Upper lobe of left lung (tissue), 6 donors: ENCODE data around the gene CPM. TPM values are rescaled to one million over a fixed set of nuclear protein-coding genes. Genes with fewer than 3 reads are reported as not detected.
A peak's percentile ranks its signal among the peaks of the same experiment; 100 is the strongest.

ENCODE experiments used
- ATAC-seq, 2 donors: fragments of 200-7000 bp; cut with Tn5 transposase; one replicate each; pipeline ENCODE4 v1.9.1; 2022; ENCODE audit warnings: mild to moderate bottlenecking in 2 of 2, moderate library complexity in 2 of 2; ENCODE audit not compliant: low FRiP score in 2 of 2
- DNase-seq, 2 donors: peaks; one replicate each; pipeline ENCODE4 v3.0.0-alpha.2; 2019 to 2020
- H3K27ac ChIP-seq, 4 donors: fragments of 200-600 bp; sonication (generic); one replicate each; pipeline ENCODE4 v1.5.1; 2016 to 2019
- H3K27me3 ChIP-seq, 4 donors: fragments of 200-600 bp; sonication (generic); one replicate each; pipeline ENCODE4 v1.5.1; 2017 to 2019
- H3K36me3 ChIP-seq, 4 donors: fragments of 200-600 bp; sonication (generic); one replicate each; pipeline ENCODE4 v1.5.1; 2016 to 2019
- H3K4me1 ChIP-seq, 4 donors: fragments of 200-600 bp; sonication (generic); one replicate each; pipeline ENCODE4 v1.5.1; 2018 to 2019
- H3K4me3 ChIP-seq, 4 donors: fragments of 200-600 bp; sonication (generic); one replicate each; pipeline ENCODE4 v1.5.1; 2017 to 2019; ENCODE audit warnings: mild to moderate bottlenecking in 2 of 4, moderate library complexity in 1 of 4
- H3K9me3 ChIP-seq, 4 donors: fragments of 200-600 bp; sonication (generic); one replicate each; pipeline ENCODE4 v1.5.1; 2018 to 2019
- EP300 ChIP-seq, 4 donors: sonication (generic); formaldehyde crosslinking; IDR thresholded peaks; one replicate each; pipeline ENCODE4 v1.5.1; 2017; ENCODE audit warnings: antibody characterized with exemption in 4 of 4, control low read depth in 2 of 4
- POLR2A ChIP-seq, 4 donors: fragments of 450-650 bp; IDR thresholded peaks; one replicate each; pipeline ENCODE4 v1.5.1; 2016 to 2017; ENCODE audit warnings: antibody characterized with exemption in 4 of 4, mild to moderate bottlenecking in 2 of 4
- POLR2AphosphoS5 ChIP-seq, 2 donors: sonication (generic); formaldehyde crosslinking; IDR thresholded peaks; one replicate each; pipeline ENCODE4 v1.5.1; 2017; ENCODE audit warnings: antibody characterized with exemption in 2 of 2
- WGBS, 2 donors: methylation state at CpG; one replicate each; pipeline ENCODE4 v1.1.5; 2017 to 2018; 5-methylcytosine and 5-hydroxymethylcytosine counted together
- total RNA-seq, 6 donors: library from RNA; depleted of rRNA in 4 of 6; stranded (reverse); fragments of >200 nt in 4 of 6; gene quantifications; one replicate each; pipeline versions ENCODE4 v1.1.0 to v1.2.1, GENCODE V29; 2016 to 2021
- TF ChIP-seq, protein P1 (sequence below), 6 experiments: fragments of 450-650 bp in 4 of 6; fragments of 200-600 bp in 2 of 6; sonication (generic) in 2 of 6; IDR thresholded peaks; one replicate each; pipeline ENCODE4 v1.5.1; 2016 to 2019; ENCODE audit warnings: antibody characterized with exemption in 6 of 6
- donor health status: DM: no; HTN: no; CAD: no; lungs with moderate emphysema.
- donor health status: DM: no; HTN: yes; CAD: no; lungs with severe emphysema.

The CPM gene
- total RNA-seq, 6 donors from 2014 or later, result 143 to 393 (median 303) TPM

DNA sequence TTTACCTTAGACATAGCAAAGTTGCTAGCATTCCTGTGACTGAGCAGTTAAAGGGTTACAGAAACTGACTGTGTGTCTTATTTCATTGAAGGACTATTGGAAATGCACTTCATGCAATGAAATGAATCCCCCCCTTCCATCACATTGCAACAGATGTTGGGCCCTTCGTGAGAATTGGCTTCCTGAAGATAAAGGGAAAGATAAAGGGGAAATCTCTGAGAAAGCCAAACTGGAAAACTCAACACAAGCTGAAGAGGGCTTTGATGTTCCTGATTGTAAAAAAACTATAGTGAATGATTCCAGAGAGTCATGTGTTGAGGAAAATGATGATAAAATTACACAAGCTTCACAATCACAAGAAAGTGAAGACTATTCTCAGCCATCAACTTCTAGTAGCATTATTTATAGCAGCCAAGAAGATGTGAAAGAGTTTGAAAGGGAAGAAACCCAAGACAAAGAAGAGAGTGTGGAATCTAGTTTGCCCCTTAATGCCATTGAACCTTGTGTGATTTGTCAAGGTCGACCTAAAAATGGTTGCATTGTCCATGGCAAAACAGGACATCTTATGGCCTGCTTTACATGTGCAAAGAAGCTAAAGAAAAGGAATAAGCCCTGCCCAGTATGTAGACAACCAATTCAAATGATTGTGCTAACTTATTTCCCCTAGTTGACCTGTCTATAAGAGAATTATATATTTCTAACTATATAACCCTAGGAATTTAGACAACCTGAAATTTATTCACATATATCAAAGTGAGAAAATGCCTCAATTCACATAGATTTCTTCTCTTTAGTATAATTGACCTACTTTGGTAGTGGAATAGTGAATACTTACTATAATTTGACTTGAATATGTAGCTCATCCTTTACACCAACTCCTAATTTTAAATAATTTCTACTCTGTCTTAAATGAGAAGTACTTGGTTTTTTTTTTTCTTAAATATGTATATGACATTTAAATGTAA lies 93.5 kb downstream of the CPM start:
- H3K9me3 ChIP-seq, result no peaks in the 10 kb centered on the region
- no peak overlapping the region for H3K4me3 ChIP-seq
- peak in 1 of 2 donors; percentile 6 for TF ChIP-seq POLR2AphosphoS5 (IDR thresholded peaks at IDR 0.05)
- TF ChIP-seq POLR2A (IDR thresholded peaks at IDR 0.05), result no peak
- no peaks in the 10 kb centered on the region for H3K27me3 ChIP-seq
- H3K27ac ChIP-seq, result no peak overlapping the region
- DNase-seq, result no peak
- peaks cover 0 to 11% (median 3%) of the 10 kb centered on the region in 4 donors for H3K4me1 ChIP-seq
- H3K36me3 ChIP-seq, result peaks cover 28 to 85% (median 44%) of the 10 kb centered on the region in 4 donors
- no peak for ATAC-seq
- WGBS, 2 donors, result 50 to 53% methylated on average over 2 of the region's 2 CpGs

DNA sequence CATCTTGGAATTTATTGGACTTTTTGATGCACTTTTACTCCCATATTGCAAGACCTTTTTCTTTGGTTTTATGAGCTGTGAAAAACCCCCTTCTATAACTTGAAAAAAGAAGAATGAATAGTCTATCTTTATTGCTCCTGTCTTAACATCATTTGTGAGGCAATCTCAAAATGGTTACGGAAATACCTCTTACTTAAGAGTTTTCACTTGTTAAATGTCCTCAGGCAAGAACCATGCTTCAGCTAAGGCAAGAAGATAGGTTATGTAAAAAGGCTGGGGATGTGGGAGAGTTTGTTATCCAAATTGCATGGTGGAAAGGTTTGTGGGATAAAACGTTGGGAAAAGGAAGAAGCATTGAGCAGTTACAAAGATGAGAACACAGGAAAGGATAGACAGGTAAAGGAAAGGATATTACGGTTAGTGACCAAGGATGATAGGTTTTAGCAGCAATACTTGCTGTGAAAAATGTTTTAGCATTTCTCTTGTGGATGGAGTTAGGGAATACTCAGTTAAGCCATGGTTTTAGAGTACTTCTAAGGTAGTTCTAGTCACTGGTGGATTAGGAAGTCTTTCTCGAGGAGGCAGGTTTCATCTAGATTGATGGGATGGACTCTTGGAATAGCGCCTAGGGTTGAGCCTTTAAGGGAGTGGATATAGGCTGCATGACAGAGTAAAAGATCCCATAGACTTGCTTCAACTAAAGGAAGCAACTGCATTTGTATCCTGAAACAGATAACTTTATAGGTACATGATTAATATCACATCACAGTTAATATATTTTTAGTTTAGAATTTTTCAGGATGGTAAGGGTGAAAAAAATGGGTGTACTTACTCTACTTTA lies 94.7 kb downstream of the CPM start:
- WGBS, 2 donors, result 74 to 83% methylated on average over 5 of the region's 5 CpGs
- Histone ChIP-seq H3K9me3 (no peaks in the 10 kb centered on the region), H3K27ac (no peak overlapping the region), H3K4me3 (no peak overlapping the region), H3K36me3 (peaks cover 33 to 96% (median 51%) of the 10 kb centered on the region in 4 donors), H3K27me3 (no peaks in the 10 kb centered on the region), H3K4me1 (peaks cover 0 to 6% (median 2%) of the 10 kb centered on the region in 4 donors)
- DNase-seq, result no peak
- TF ChIP-seq POLR2A (IDR thresholded peaks at IDR 0.05), result peak in 1 of 4 donors; percentile 7
- TF ChIP-seq EP300 (IDR thresholded peaks at IDR 0.05), result no peak
- TF ChIP-seq POLR2AphosphoS5 (IDR thresholded peaks at IDR 0.05), result no peak
- TF ChIP-seq, protein P1, sequence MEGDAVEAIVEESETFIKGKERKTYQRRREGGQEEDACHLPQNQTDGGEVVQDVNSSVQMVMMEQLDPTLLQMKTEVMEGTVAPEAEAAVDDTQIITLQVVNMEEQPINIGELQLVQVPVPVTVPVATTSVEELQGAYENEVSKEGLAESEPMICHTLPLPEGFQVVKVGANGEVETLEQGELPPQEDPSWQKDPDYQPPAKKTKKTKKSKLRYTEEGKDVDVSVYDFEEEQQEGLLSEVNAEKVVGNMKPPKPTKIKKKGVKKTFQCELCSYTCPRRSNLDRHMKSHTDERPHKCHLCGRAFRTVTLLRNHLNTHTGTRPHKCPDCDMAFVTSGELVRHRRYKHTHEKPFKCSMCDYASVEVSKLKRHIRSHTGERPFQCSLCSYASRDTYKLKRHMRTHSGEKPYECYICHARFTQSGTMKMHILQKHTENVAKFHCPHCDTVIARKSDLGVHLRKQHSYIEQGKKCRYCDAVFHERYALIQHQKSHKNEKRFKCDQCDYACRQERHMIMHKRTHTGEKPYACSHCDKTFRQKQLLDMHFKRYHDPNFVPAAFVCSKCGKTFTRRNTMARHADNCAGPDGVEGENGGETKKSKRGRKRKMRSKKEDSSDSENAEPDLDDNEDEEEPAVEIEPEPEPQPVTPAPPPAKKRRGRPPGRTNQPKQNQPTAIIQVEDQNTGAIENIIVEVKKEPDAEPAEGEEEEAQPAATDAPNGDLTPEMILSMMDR (IDR thresholded peaks at IDR 0.05), result no peak
- ATAC-seq, result no peak

DNA sequence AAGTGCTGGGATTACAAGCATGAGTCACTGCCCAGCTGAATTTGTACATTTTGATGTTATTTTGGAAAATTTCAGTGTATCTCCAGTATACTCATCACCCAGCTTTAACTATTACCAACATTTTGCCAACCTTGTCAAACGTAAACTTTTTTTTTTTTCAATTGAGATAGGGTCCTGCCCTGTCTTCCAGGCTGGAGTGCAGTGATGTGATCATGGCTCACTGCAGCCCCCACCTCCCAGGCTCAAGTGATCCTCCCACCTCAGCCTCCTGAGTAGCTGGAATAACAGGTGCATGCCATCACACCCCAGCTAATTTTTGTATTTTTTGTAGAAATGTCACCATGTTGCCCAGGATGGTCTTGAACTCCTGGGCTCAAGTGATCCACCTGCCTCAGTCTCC lies 95.8 kb downstream of the CPM start:
- Histone ChIP-seq H3K9me3 (no peaks in the 10 kb centered on the region), H3K36me3 (peaks cover 33 to 92% (median 52%) of the 10 kb centered on the region in 4 donors), H3K4me3 (no peak overlapping the region), H3K4me1 (peaks cover 0 to 6% (median 2%) of the 10 kb centered on the region in 4 donors), H3K27ac (no peak overlapping the region), H3K27me3 (no peaks in the 10 kb centered on the region)
- ATAC-seq (no peak), DNase-seq (no peak)
- TF ChIP-seq, protein P1 (IDR thresholded peaks at IDR 0.05), result no peak
- no peak for TF ChIP-seq EP300 (IDR thresholded peaks at IDR 0.05)
- TF ChIP-seq POLR2AphosphoS5 (IDR thresholded peaks at IDR 0.05), result no peak
- no peak for TF ChIP-seq POLR2A (IDR thresholded peaks at IDR 0.05)
- WGBS, 2 donors, result 88 to 91% methylated on average over 1 of the region's 1 CpG

DNA sequence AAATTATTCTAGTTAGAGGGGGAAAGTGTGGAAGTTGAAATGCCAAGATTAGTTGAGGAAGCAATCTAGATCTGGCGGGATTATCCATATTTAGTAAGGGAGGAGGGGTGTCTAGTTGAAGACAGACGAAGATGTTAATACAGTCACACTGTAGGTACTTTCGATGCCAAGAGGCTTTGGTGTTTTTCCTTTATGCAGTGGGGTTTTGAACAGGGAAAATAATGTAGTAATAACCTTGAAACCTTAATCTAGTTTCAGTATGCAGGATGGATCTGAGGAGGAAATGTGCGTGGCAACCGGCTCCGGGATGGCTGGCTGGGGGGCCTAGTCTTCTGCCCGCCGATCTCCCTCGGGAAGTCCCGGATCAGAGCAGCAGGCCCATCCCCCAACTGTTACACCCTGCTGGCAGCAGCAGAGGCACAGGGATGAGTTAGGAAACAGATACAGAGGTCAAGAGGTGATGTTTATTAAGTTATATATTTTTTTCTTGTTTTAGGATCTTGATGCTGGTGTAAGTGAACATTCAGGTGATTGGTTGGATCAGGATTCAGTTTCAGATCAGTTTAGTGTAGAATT lies 97.5 kb downstream of the CPM start:
- TF ChIP-seq, protein P1 (IDR thresholded peaks at IDR 0.05), result no peak
- TF ChIP-seq POLR2A (IDR thresholded peaks at IDR 0.05), result peak in 1 of 4 donors; percentile 11
- no peaks in the 10 kb centered on the region for H3K27me3 ChIP-seq
- H3K4me1 ChIP-seq, result peaks cover 0 to 6% (median 2%) of the 10 kb centered on the region in 4 donors
- H3K27ac ChIP-seq, result peak overlapping the region in 1 of 4 donors; percentile 4
- ATAC-seq (no peak), DNase-seq (no peak)
- WGBS, 2 donors, result 55 to 70% methylated on average over 10 of the region's 10 CpGs
- H3K4me3 ChIP-seq, result no peak overlapping the region
- no peaks in the 10 kb centered on the region for H3K9me3 ChIP-seq
- H3K36me3 ChIP-seq, result peaks cover 29 to 93% (median 46%) of the 10 kb centered on the region in 4 donors
